Suprapubic skin (tissue), 4 donors: Measurements from ENCODE around the gene AP4B1.

Experiments used
- EP300 ChIP-seq: sonication (generic); formaldehyde crosslinking; IDR thresholded peaks from one replicate; pipeline ENCODE4 v1.6.1; 2017; ENCODE audit warnings: antibody characterized with exemption
- POLR2A ChIP-seq, 2 donors: fragments of 450-650 bp; IDR thresholded peaks; one replicate each; pipeline ENCODE4 v1.6.1; 2017; ENCODE audit warnings: antibody characterized with exemption in 2 of 2, mild to moderate bottlenecking in 2 of 2, moderate library complexity in 2 of 2
- POLR2AphosphoS5 ChIP-seq, 3 donors: sonication (generic); formaldehyde crosslinking; IDR thresholded peaks; one replicate each; pipeline ENCODE4 v1.6.1; 2017; ENCODE audit warnings: antibody characterized with exemption in 3 of 3
- TF ChIP-seq, protein P1 (sequence below), 2 donors: fragments of 200-600 bp in 1 of 2; fragments of 450-650 bp in 1 of 2; sonication (generic) in 1 of 2; IDR thresholded peaks; one replicate each; pipeline ENCODE4 v1.5.1; 2016 to 2019; ENCODE audit warnings: antibody characterized with exemption in 2 of 2, mild to moderate bottlenecking in 1 of 2, moderate library complexity in 1 of 2

DNA sequence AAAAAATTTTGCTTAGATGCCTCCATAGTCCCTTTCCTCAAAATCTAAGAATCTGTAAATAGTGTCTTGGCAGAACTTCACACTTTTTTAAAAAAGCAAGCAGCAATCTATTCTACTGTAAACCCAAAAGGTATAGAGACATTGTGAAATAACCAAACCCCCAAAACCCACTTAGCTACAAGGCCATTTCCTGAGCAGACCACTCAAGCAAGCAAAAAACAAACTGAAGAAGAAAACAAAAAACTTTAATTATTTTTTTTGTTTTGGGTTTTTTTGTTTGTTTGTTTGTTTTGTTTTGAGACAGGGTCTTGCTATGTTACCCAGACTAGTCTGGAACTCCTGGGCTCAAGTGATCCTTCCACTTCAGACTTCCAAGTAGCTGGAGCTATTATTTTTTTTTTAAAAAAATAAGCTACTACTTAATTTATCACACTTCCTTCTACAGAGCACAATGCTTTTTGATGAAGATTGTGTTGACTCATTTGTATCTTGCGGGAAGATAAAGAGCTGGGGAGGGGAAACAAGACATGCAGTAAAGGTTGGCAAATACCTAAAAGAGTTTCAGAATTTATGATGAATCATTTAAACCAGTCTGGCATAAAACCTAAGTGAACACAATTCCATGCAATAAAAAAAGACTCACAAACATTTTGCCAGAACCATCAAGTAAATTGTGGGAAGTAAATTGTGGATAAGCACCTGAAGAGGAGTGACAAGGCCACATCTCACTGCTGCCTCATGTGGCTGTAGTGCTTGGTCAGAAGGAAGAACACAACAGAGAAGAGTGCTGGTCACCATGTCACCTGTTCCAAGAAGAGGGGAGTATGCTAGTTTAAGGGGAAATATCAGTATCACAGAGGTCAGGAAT is 30.4 kb downstream of the AP4B1 start:
- TF ChIP-seq, protein P1, sequence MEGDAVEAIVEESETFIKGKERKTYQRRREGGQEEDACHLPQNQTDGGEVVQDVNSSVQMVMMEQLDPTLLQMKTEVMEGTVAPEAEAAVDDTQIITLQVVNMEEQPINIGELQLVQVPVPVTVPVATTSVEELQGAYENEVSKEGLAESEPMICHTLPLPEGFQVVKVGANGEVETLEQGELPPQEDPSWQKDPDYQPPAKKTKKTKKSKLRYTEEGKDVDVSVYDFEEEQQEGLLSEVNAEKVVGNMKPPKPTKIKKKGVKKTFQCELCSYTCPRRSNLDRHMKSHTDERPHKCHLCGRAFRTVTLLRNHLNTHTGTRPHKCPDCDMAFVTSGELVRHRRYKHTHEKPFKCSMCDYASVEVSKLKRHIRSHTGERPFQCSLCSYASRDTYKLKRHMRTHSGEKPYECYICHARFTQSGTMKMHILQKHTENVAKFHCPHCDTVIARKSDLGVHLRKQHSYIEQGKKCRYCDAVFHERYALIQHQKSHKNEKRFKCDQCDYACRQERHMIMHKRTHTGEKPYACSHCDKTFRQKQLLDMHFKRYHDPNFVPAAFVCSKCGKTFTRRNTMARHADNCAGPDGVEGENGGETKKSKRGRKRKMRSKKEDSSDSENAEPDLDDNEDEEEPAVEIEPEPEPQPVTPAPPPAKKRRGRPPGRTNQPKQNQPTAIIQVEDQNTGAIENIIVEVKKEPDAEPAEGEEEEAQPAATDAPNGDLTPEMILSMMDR (IDR thresholded peaks at IDR 0.05): no peak
- TF ChIP-seq EP300 (no peak), POLR2A (IDR thresholded peaks at IDR 0.05) (no peak), POLR2AphosphoS5 (IDR thresholded peaks at IDR 0.05) (no peak)
